Psoas muscle (tissue), 8 donors: ENCODE measurements around the gene PRPS1L1. TPM values are rescaled to one million over a fixed set of nuclear protein-coding genes. Genes with fewer than 3 reads are reported as not detected.

Experiments
- ATAC-seq, 4 donors: fragments of 200-7000 bp; cut with Tn5 transposase; one replicate each; pipeline ENCODE4 v1.9.1; 2020; ENCODE audit warnings: moderate library complexity in 3 of 4, mild to moderate bottlenecking in 2 of 4
- DNase-seq, 2 donors: peaks; one replicate each; pipeline ENCODE4 v3.0.0-alpha.2; 2020
- H3K27ac ChIP-seq: fragments of 200-600 bp; one replicate; pipeline ENCODE4 v1.8.0; 2022
- H3K27me3 ChIP-seq, 3 donors: fragments of 200-600 bp in 1 of 3; one replicate each; pipeline versions ENCODE4 v1.6.1 to v1.8.0; 2013 to 2022; ENCODE audit warnings: low read length in 2 of 3, mild to moderate bottlenecking in 2 of 3, moderate library complexity in 1 of 3; ENCODE audit not compliant: insufficient read depth in 3 of 3
- H3K36me3 ChIP-seq, 2 donors: fragments of 200-600 bp in 1 of 2; one replicate each; pipeline versions ENCODE4 v1.6.1 to v1.8.0; 2013 to 2022; ENCODE audit warnings: low read depth in 1 of 2, mild to moderate bottlenecking in 1 of 2, moderate library complexity in 1 of 2; ENCODE audit not compliant: insufficient read depth in 1 of 2
- H3K4me1 ChIP-seq: fragments of 200-600 bp; one replicate; pipeline ENCODE4 v1.8.0; 2022
- H3K4me3 ChIP-seq: fragments of 200-600 bp; one replicate; pipeline ENCODE4 v1.8.0; 2022; ENCODE audit warnings: mild to moderate bottlenecking
- H3K9me3 ChIP-seq: fragments of 200-600 bp; one replicate; pipeline ENCODE4 v1.8.0; 2022
- WGBS, 3 donors: extraction: QIAGEN DNeasy Blood & Tissue Kit; methylation state at CpG; one replicate each; pipeline versions ENCODE4 v1.1.6 to v1.1.7; 2013; 5-methylcytosine and 5-hydroxymethylcytosine counted together
- intact Hi-C, 2 donors: fragments of 100-400 bp; cut with DNase I; formaldehyde crosslinking; loops; one replicate each; pipeline versions ENCODE4 v1.11.0 to v1.14.2; 2022
- polyA plus RNA-seq, 3 donors: library from polyadenylated mRNA; stranded (reverse); fragments of 200-250 nt; gene quantifications; one replicate each; pipeline ENCODE4 v1.2.3, GENCODE V29; 2013
- total RNA-seq, 4 donors: library from RNA; stranded (reverse); fragmentation: NEBNext Ultra II Directional in 2 of 4; extraction: Animal tissue kit (Norgen Biotek cat#: 25700) in 2 of 4; gene quantifications; one replicate each; pipeline versions ENCODE4 v1.2.1 to v1.2.4, GENCODE V29; 2021 to 2023
- TF ChIP-seq, protein P1 (sequence below): fragments of 200-600 bp; IDR thresholded peaks from one replicate; pipeline ENCODE4 v1.8.0; 2022; ENCODE audit warnings: antibody characterized with exemption
- donor health status: healthy with polysubstance abuse.
- donor health status: DM: no; HTN: no; CAD: no; lungs with moderate emphysema.
- donor health status: Bipolar disorder and iron deficiency.
- donor health status: healthy.
- donor health status: DM: yes; HTN: yes; CAD: no.
- donor health status: DM: no; HTN: no; CAD: no.
- donor health status: DM: no; HTN: no; CAD: no.
- donor health status: DM: yes; HTN: yes; CAD: no.

The PRPS1L1 gene
- total and polyA plus RNA-seq, 7 donors, result not detected

DNA sequence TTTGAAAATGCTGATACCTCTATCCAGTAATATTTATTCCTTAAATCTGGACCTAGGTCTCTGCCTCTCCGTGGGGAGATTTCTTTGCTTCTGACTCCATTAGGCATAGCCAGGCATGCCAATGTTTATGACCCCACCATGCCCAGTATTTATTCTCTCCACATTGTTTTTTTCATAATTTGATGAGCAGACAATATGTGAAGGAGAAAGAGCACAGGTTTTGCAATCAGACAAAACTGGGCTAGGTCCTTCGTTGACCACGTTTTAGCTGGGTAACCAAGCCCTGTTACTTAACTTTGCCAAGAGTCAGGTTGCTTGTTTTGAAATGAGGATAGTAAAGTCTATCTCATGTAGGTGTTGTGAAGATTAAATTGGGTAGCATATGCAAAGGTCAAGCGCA, 21.6 kb upstream of the PRPS1L1 start:
- no peak for ATAC-seq
- Histone ChIP-seq H3K27me3 (no peaks in the 10 kb centered on the region), H3K27ac (no peak overlapping the region), H3K4me3 (no peak overlapping the region), H3K4me1 (no peaks in the 10 kb centered on the region), H3K9me3 (no peaks in the 10 kb centered on the region), H3K36me3 (no peaks in the 10 kb centered on the region)
- TF ChIP-seq, protein P1, sequence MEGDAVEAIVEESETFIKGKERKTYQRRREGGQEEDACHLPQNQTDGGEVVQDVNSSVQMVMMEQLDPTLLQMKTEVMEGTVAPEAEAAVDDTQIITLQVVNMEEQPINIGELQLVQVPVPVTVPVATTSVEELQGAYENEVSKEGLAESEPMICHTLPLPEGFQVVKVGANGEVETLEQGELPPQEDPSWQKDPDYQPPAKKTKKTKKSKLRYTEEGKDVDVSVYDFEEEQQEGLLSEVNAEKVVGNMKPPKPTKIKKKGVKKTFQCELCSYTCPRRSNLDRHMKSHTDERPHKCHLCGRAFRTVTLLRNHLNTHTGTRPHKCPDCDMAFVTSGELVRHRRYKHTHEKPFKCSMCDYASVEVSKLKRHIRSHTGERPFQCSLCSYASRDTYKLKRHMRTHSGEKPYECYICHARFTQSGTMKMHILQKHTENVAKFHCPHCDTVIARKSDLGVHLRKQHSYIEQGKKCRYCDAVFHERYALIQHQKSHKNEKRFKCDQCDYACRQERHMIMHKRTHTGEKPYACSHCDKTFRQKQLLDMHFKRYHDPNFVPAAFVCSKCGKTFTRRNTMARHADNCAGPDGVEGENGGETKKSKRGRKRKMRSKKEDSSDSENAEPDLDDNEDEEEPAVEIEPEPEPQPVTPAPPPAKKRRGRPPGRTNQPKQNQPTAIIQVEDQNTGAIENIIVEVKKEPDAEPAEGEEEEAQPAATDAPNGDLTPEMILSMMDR, result no peak
- intact Hi-C loops, result no loop called here
- no peak for DNase-seq
- WGBS, 3 donors, result 54 to 91% (median 85%) methylated on average over 4 of the region's 4 CpGs

DNA sequence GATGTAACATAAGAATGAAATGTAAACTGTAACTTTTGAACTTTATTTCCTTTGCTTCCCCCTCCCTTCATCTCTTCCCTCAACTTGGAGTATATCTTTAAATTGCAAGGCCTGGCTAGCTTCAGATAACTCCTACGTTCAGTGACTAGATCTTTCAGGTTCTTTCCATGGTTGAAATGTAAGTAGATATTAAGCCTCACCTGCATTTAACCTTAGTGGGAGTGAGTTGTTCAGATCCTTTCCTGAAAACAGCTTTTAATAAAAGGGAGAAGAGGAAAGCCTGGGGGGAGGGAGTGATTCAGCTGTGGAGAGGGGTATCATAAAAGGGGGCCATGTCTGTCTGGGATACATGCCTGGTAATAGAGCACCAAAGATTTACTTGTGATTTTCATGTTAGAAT, 19.0 kb upstream of the PRPS1L1 start:
- no peaks in the 10 kb centered on the region for H3K4me1 ChIP-seq
- TF ChIP-seq, protein P1, result no peak
- intact Hi-C loops, result no loop called here
- no peak for DNase-seq
- H3K27me3 ChIP-seq, result no peaks in the 10 kb centered on the region
- no peaks in the 10 kb centered on the region for H3K9me3 ChIP-seq
- H3K36me3 ChIP-seq, result no peaks in the 10 kb centered on the region
- no peak overlapping the region for H3K27ac ChIP-seq
- H3K4me3 ChIP-seq, result no peak overlapping the region
- WGBS, 3 donors, result 36 to 44% (median 43%) methylated on average over 1 of the region's 1 CpG
- no peak for ATAC-seq

DNA sequence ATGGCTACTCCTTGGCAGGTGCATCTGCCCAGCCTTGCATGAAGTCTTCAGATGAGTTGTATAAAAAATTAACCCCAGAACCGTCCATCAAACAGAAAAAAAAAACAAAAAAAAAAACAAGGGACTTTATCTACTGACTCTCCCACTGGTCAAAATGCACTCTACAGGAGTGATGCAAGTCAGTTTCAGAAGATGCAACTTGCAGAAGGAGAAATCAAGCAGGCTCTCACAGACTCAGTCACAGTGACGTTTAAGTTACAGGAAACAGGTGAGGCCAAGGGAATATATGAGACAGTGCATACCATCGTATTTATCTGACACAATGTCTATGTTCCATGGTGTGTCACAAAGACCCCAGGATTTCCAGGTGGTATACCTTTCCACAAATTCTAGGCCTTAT, 17.5 kb upstream of the PRPS1L1 start:
- DNase-seq (no peak), ATAC-seq (no peak)
- Histone ChIP-seq H3K36me3 (no peaks in the 10 kb centered on the region), H3K27ac (no peak overlapping the region), H3K27me3 (no peaks in the 10 kb centered on the region), H3K4me1 (no peaks in the 10 kb centered on the region), H3K9me3 (no peaks in the 10 kb centered on the region), H3K4me3 (no peak overlapping the region)
- intact Hi-C loops, result no loop called here
- TF ChIP-seq, protein P1, result no peak
- 55 to 64% (median 59%) methylated on average over 3 of the region's 3 CpGs for whole genome bisulfite sequencing, 3 donors

DNA sequence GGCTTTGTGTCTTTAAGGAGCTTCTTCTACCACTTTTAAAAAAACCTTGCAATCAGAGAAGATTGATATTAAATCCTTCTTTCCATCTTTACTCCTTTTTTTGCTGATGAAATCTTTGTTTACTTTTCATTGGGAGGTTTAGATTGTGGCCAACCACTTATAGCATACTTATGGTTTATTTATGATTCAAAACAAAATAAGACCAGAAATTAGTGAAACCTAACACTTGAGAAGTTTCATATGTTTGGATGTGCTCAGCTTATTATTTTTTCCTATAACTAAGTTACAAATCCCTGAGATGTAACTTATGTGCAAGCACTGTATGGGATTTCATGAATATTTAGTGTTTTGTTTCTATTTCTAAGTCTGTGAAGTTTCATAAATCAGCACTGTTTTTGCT, 13.5 kb upstream of the PRPS1L1 start:
- no peak overlapping the region for H3K4me3 ChIP-seq
- H3K36me3 ChIP-seq, result no peaks in the 10 kb centered on the region
- no peaks in the 10 kb centered on the region for H3K27me3 ChIP-seq
- TF ChIP-seq, protein P1, result no peak
- no peak overlapping the region for H3K27ac ChIP-seq
- H3K4me1 ChIP-seq, result no peaks in the 10 kb centered on the region
- no peaks in the 10 kb centered on the region for H3K9me3 ChIP-seq
- ATAC-seq, result no peak
- intact Hi-C loops, result no loop called here
- no peak for DNase-seq

DNA sequence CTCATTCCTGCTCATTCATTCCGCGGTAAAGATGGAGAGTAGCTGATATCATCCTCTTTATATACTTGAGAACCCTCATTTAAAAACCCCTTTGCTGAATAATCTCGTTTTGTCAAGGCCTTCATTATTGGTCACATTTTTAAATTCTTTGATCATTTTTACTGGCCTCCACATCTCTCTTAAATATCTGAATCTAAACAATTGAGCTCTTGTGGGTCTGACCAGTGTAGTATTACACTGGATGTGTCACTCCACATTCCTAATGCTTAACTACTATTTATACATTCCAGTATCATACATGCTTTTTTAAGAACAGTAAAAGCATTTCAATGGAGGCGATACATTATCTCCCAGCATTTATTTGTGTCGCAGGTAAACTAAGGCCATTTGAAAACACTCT, 12.6 kb upstream of the PRPS1L1 start:
- Histone ChIP-seq H3K4me3 (no peak overlapping the region), H3K36me3 (no peaks in the 10 kb centered on the region), H3K27me3 (no peaks in the 10 kb centered on the region), H3K27ac (no peak overlapping the region), H3K9me3 (no peaks in the 10 kb centered on the region), H3K4me1 (no peaks in the 10 kb centered on the region)
- DNase-seq (no peak), ATAC-seq (no peak)
- intact Hi-C loops, result no loop called here
- TF ChIP-seq, protein P1, result no peak
- 61 to 72% (median 63%) methylated on average over 5 of the region's 5 CpGs for WGBS, 3 donors
